Loucy (cell line): ENCODE results near the gene LRRC27.

ENCODE experiments used
- CTCF ChIP-seq: fragments of 200-600 bp; sonication (generic); conservative IDR thresholded peaks from 2 replicates; pipeline ENCODE4 v1.5.1; 2014; ENCODE audit warnings: mild to moderate bottlenecking, antibody characterized with exemption, low read length
- EZH2phosphoT487 ChIP-seq: fragments of 200-600 bp; IDR thresholded peaks from 2 replicates; pipeline ENCODE4 v1.6.1; 2018; ENCODE audit warnings: antibody characterized with exemption, mild to moderate bottlenecking, moderate library complexity, borderline replicate concordance

GRCh38 chr10:132346806-132347205 lies 14.8 kb downstream of the LRRC27 start:
- TF ChIP-seq CTCF, result no peak
- TF ChIP-seq EZH2phosphoT487, result no peak
